K562 (cell line): ENCODE results near the gene WDR45. TPM values are rescaled to one million over a fixed set of nuclear protein-coding genes. Genes with fewer than 3 reads are reported as not detected.

Experiments used
- ATAC-seq: fragments of 200-7000 bp; cut with Tn5 transposase; 3 replicates; pipeline ENCODE4 v1.9.1; 2020; ENCODE audit warnings: moderate library complexity
- BruUV-seq: library from RNA; stranded (reverse); fragments of 400-500 nt; replicated peaks from 2 replicates; lab custom pipeline; 2021; lab: Mats Ljungman, UMichigan
- CTCF ChIA-PET: fragments of 300-600 bp; formaldehyde crosslinking; extraction: SDS; loops from one replicate; lab custom pipeline; 2021; ENCODE audit warnings: low intra/inter-chr PET ratio; lab: Yijun Ruan, JAX
- POLR2A ChIA-PET: fragments of 300-600, 350-650 bp; sonication (Branson Sonifier 250); formaldehyde crosslinking; extraction: SDS; loops from one replicate; lab custom pipeline; 2021; ENCODE audit warnings: antibody characterized with exemption, inconsistent platforms; lab: Yijun Ruan, JAX
- DNase-seq, 4 experiments: peaks; one replicate each; pipeline versions ENCODE4 v3.0.0 to v3.0.0-alpha.2; 2011 to 2018; ENCODE audit warnings: low spot score in 3 of 4, mixed read lengths in 3 of 4; ENCODE audit errors: extremely low read depth in 1 of 4
- FAIRE-seq: peaks from 2 replicates; lab custom pipeline; 2011; peaks lifted over from hg19 to GRCh38; lab: Jason Lieb, UNC
- H2AFZ ChIP-seq: 2 replicates; pipeline ENCODE4 v1.6.0; 2011; ENCODE audit warnings: low read depth, low read length, control low read depth, inconsistent platforms
- H3K27ac ChIP-seq: fragments of 200-600 bp; 3 replicates; pipeline ENCODE4 v1.8.0; 2011; ENCODE audit warnings: low read depth, mild to moderate bottlenecking, control low read depth, inconsistent platforms, low read length, moderate library complexity, mixed read lengths; ENCODE audit errors: extremely low read depth
- H3K27me3 ChIP-seq, 2 experiments: fragments of 300-600 bp in 1 of 2; 2 replicates in 1 of 2; 3 replicates in 1 of 2; pipeline versions ENCODE4 v1.6.0 to v1.8.0; 2011; ENCODE audit warnings: inconsistent platforms in 2 of 2, low read length in 2 of 2, mild to moderate bottlenecking in 1 of 2, mixed read lengths in 1 of 2, moderate library complexity in 1 of 2; ENCODE audit not compliant: control insufficient read depth in 2 of 2, insufficient read depth in 2 of 2
- H3K36me3 ChIP-seq: fragments of 300-600 bp; 3 replicates; pipeline ENCODE4 v1.8.0; 2011; ENCODE audit warnings: mild to moderate bottlenecking, low read length, inconsistent platforms; ENCODE audit not compliant: control insufficient read depth, insufficient read depth
- H3K4me1 ChIP-seq, 2 experiments: fragments of 200-600 bp in 1 of 2; replicated peaks in 1 of 2; 2 replicates in 1 of 2; 3 replicates in 1 of 2; pipeline versions ENCODE4 v1.5.1 to v1.8.0; 2011; ENCODE audit warnings: inconsistent platforms in 2 of 2, low read length in 2 of 2, mild to moderate bottlenecking in 1 of 2, mixed read lengths in 1 of 2, moderate library complexity in 1 of 2; ENCODE audit not compliant: control insufficient read depth in 2 of 2, insufficient read depth in 2 of 2
- H3K4me2 ChIP-seq: 2 replicates; pipeline ENCODE4 v1.6.1; 2011; ENCODE audit warnings: low read length, control low read depth, inconsistent platforms, mixed read lengths; ENCODE audit not compliant: insufficient read depth
- H3K4me3 ChIP-seq: fragments of 200-600 bp; sonication (generic), shearing (Covaris generic); 2 replicates; pipeline ENCODE4 v1.5.1; 2016; ENCODE audit warnings: control low read depth, inconsistent platforms
- H3K79me2 ChIP-seq: fragments of 200-600 bp; 3 replicates; pipeline ENCODE4 v1.8.0; 2011; ENCODE audit warnings: low read length, inconsistent platforms; ENCODE audit not compliant: control insufficient read depth, insufficient read depth
- H3K9ac ChIP-seq, 2 experiments: 2 replicates each; pipeline versions ENCODE4 v1.6.0 to v1.6.1; 2011; ENCODE audit warnings: low read depth in 2 of 2, low read length in 2 of 2, control low read depth in 1 of 2, inconsistent platforms in 1 of 2, mild to moderate bottlenecking in 1 of 2, mixed read lengths in 1 of 2; ENCODE audit not compliant: insufficient read depth in 1 of 2
- H3K9me1 ChIP-seq: one replicate; pipeline ENCODE4 v1.6.0; 2011; ENCODE audit warnings: inconsistent platforms, mild to moderate bottlenecking, low read length, moderate library complexity; ENCODE audit not compliant: control insufficient read depth, insufficient read depth
- H3K9me3 ChIP-seq: replicated peaks from 2 replicates; pipeline ENCODE4 v1.5.1; 2011; ENCODE audit warnings: low read depth, low read length, inconsistent platforms; ENCODE audit not compliant: control insufficient read depth, insufficient read depth
- H4K20me1 ChIP-seq: replicated peaks from 2 replicates; pipeline ENCODE4 v1.6.1; 2011; ENCODE audit warnings: low read length, inconsistent platforms, mixed read lengths; ENCODE audit not compliant: control insufficient read depth, insufficient read depth
- DACH1 ChIP-seq: fragments of 450-650 bp; IDR thresholded peaks from 2 replicates; pipeline ENCODE4 v1.6.1; 2018; ENCODE audit not compliant: partially characterized antibody
- KAT2B ChIP-seq: IDR thresholded peaks from one replicate; pipeline ENCODE4 v1.6.1; 2012; ENCODE audit warnings: low read depth, mild to moderate bottlenecking, control low read depth, inconsistent platforms, low read length, moderate library complexity
- MAFF ChIP-seq: IDR thresholded peaks from 2 replicates; pipeline ENCODE4 v1.6.1; 2012; ENCODE audit warnings: low read length, improper control_type of control experiment
- MTF1 ChIP-seq: fragments of 250-450 bp; sonication (Bioruptor Pico); IDR thresholded peaks from 2 replicates; pipeline ENCODE4 v1.9.0; 2021; ENCODE audit warnings: moderate library complexity, mild to moderate bottlenecking, inconsistent platforms, borderline replicate concordance
- NR4A1 ChIP-seq, 2 experiments: fragments of 250-450 bp in 1 of 2; fragments of 450-650 bp in 1 of 2; sonication (Bioruptor Pico) in 1 of 2; IDR thresholded peaks; 2 replicates each; pipeline versions ENCODE4 v1.4.0 to v1.6.1; 2016 to 2020; ENCODE audit warnings: mild to moderate bottlenecking in 2 of 2, missing compliant biosample characterization in 1 of 2, missing genetic modification characterization in 1 of 2, moderate library complexity in 1 of 2
- NRF1 ChIP-seq, 2 experiments: fragments of 450-650 bp; IDR thresholded peaks in 1 of 2; conservative IDR thresholded peaks in 1 of 2; 2 replicates each; pipeline ENCODE4 v1.6.1; 2014; ENCODE audit warnings: mild to moderate bottlenecking in 2 of 2
- PYGO2 ChIP-seq: fragments of 450-650 bp; IDR thresholded peaks from 2 replicates; pipeline ENCODE4 v1.6.1; 2016; ENCODE audit warnings: mild to moderate bottlenecking, missing genetic modification characterization, moderate library complexity, missing compliant biosample characterization
- RUNX1 ChIP-seq: sonication (generic); IDR thresholded peaks from 2 replicates; pipeline ENCODE4 v1.6.1; 2016; ENCODE audit warnings: antibody characterized with exemption, low read depth
- XRCC3 ChIP-seq: fragments of 450-650 bp; IDR thresholded peaks from 2 replicates; pipeline ENCODE4 v1.6.1; 2017; ENCODE audit warnings: mild to moderate bottlenecking, moderate library complexity
- WGBS: fragments of 100-300 bp; shearing (Covaris generic); methylation state at CpG from one replicate; pipeline ENCODE4 v1.1.6; 2016; ENCODE audit warnings: low coverage, mixed read lengths; ENCODE audit not compliant: insufficient coverage; ENCODE audit errors: missing lambda C conversion rate; 5-methylcytosine and 5-hydroxymethylcytosine counted together
- in situ Hi-C: fragments of 300-500 bp; cut with MboI; formaldehyde crosslinking; loops from 4 replicates; pipeline ENCODE4 v1.15.0; 2018; ENCODE audit warnings: inconsistent platforms, mixed read lengths
- intact Hi-C: fragments of 100-400 bp; cut with micrococcal nuclease; formaldehyde crosslinking; loops from 2 replicates; pipeline ENCODE4 v1.14.2; 2022
- polyA plus RNA-seq, 8 experiments: library from polyadenylated mRNA; depleted of rRNA in 4 of 8; stranded (reverse) in 5 of 8; unstranded in 3 of 8; fragments of >200 nt; fragmentation: Nextera tagmentation in 2 of 8; fragmentation: Illumina TruSeq in 1 of 8; extraction: Ambion mirVana in 2 of 8; extraction: Trizol in 1 of 8; gene quantifications; 2 replicates each; pipeline versions ENCODE4 v1.2.1 to v1.2.3, GENCODE V29; 2011 to 2014; ENCODE audit warnings: inconsistent platforms in 1 of 8, missing spikeins in 1 of 8
- total RNA-seq, 7 experiments: library from RNA; depleted of rRNA in 6 of 7; stranded (reverse); fragments of >200 nt in 6 of 7; fragmentation: Illumina TruSeq in 2 of 7; extraction: Trizol in 2 of 7; gene quantifications; 2 replicates each; pipeline versions ENCODE4 v1.2.1 to v1.2.3, GENCODE V29; 2011 to 2021; ENCODE audit warnings: low replicate concordance in 1 of 7
- TF ChIP-seq, protein P1 (sequence below): fragments of 200-800 bp; sonication (Bioruptor generic); IDR thresholded peaks from 2 replicates; pipeline ENCODE4 v1.6.1; 2017; ENCODE audit warnings: missing genetic modification characterization, missing compliant biosample characterization
- TF ChIP-seq, protein P2 (sequence below): fragments of 450-650 bp; formaldehyde crosslinking; IDR thresholded peaks from 2 replicates; pipeline ENCODE4 v1.4.0; 2022; ENCODE audit warnings: missing genetic modification characterization
- TF ChIP-seq, protein P3 (sequence below), 2 experiments: fragments of 450-650 bp; formaldehyde crosslinking in 1 of 2; IDR thresholded peaks; 2 replicates each; pipeline versions ENCODE4 v1.4.0 to v1.6.1; 2014 to 2020; ENCODE audit warnings: mild to moderate bottlenecking in 2 of 2, borderline replicate concordance in 1 of 2, low read depth in 1 of 2

The WDR45 gene
- total and polyA plus RNA-seq, 9 of the 15 experiments (the other 6 are each of a cell fraction or from before 2014, with no cell fraction given) = 19.4 to 136 (median 59.7) TPM

DNA sequence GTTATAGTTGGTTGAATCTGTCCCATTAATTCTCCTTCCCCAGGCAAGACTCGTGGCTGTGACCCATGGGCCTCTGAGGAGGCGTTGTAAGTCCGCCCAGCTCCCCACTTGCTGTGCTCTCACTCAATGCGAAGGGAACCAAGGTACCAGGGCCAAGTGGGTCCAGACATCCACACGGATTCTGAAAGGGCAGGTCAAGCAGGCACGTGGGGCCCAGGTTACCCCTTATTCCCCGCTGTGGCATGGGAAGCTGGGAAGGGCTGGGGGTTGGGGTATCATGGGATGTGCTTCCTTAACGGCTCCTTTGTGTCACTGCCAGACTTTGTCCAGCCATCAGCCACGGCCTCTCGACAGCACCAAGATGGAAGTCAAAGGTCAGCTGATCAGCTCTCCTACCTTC, 17.8 kb downstream of the WDR45 start:
- Histone ChIP-seq H3K4me2 (no peak overlapping the region), H3K27me3 (no peaks in the 10 kb centered on the region), H3K4me3 (no peak overlapping the region), H3K36me3 (no peaks in the 10 kb centered on the region), H2AFZ (no peak overlapping the region), H3K9ac (no peak overlapping the region), H3K9me3 (no peaks in the 10 kb centered on the region), H3K4me1 (peaks cover 0 to 17% of the 10 kb centered on the region in 2 experiments; a peak in 3 of 5 replicates), H3K79me2 (no peaks in the 10 kb centered on the region), H3K27ac (no peak overlapping the region), H4K20me1 (no peaks in the 10 kb centered on the region), H3K9me1 (no peaks in the 10 kb centered on the region)
- no peak for ATAC-seq
- no TSS peak for BruUV-seq
- ChIA-PET CTCF (no interaction called here), POLR2A (interaction anchor here (0.6 kb wide), 1 partner anchor 49 kb away, joined by 4 read pairs; no protein-coding TSS in a partner anchor)
- in situ Hi-C loops (no loop called here), intact Hi-C loops (no loop called here)
- no peak for FAIRE-seq
- WGBS = 49% methylated on average over 8 of the region's 10 CpGs
- no peak for DNase-seq
- TF ChIP-seq, protein P1, sequence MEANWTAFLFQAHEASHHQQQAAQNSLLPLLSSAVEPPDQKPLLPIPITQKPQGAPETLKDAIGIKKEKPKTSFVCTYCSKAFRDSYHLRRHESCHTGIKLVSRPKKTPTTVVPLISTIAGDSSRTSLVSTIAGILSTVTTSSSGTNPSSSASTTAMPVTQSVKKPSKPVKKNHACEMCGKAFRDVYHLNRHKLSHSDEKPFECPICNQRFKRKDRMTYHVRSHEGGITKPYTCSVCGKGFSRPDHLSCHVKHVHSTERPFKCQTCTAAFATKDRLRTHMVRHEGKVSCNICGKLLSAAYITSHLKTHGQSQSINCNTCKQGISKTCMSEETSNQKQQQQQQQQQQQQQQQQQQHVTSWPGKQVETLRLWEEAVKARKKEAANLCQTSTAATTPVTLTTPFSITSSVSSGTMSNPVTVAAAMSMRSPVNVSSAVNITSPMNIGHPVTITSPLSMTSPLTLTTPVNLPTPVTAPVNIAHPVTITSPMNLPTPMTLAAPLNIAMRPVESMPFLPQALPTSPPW (CRISPR knock-in tag) = no peak
- TF ChIP-seq RUNX1 = no peak
- no peak for TF ChIP-seq NRF1 (conservative IDR thresholded peaks at IDR 0.05 in 1 of 2, IDR thresholded peaks at IDR 0.05 in 1 of 2)
- TF ChIP-seq, protein P2, sequence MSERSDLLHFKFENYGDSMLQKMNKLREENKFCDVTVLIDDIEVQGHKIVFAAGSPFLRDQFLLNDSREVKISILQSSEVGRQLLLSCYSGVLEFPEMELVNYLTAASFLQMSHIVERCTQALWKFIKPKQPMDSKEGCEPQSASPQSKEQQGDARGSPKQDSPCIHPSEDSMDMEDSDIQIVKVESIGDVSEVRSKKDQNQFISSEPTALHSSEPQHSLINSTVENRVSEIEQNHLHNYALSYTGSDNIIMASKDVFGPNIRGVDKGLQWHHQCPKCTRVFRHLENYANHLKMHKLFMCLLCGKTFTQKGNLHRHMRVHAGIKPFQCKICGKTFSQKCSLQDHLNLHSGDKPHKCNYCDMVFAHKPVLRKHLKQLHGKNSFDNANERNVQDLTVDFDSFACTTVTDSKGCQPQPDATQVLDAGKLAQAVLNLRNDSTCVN (CRISPR knock-in tag) = no peak
- TF ChIP-seq, protein P3, sequence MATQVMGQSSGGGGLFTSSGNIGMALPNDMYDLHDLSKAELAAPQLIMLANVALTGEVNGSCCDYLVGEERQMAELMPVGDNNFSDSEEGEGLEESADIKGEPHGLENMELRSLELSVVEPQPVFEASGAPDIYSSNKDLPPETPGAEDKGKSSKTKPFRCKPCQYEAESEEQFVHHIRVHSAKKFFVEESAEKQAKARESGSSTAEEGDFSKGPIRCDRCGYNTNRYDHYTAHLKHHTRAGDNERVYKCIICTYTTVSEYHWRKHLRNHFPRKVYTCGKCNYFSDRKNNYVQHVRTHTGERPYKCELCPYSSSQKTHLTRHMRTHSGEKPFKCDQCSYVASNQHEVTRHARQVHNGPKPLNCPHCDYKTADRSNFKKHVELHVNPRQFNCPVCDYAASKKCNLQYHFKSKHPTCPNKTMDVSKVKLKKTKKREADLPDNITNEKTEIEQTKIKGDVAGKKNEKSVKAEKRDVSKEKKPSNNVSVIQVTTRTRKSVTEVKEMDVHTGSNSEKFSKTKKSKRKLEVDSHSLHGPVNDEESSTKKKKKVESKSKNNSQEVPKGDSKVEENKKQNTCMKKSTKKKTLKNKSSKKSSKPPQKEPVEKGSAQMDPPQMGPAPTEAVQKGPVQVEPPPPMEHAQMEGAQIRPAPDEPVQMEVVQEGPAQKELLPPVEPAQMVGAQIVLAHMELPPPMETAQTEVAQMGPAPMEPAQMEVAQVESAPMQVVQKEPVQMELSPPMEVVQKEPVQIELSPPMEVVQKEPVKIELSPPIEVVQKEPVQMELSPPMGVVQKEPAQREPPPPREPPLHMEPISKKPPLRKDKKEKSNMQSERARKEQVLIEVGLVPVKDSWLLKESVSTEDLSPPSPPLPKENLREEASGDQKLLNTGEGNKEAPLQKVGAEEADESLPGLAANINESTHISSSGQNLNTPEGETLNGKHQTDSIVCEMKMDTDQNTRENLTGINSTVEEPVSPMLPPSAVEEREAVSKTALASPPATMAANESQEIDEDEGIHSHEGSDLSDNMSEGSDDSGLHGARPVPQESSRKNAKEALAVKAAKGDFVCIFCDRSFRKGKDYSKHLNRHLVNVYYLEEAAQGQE (IDR thresholded peaks at IDR 0.05; ENCODE audit: borderline replicate concordance) = no peak
- TF ChIP-seq, protein P3 (CRISPR knock-in tag; IDR thresholded peaks at IDR 0.05; ENCODE audit: low read depth) = no peak
- no peak for TF ChIP-seq PYGO2 (tag)
- no peak for TF ChIP-seq DACH1
- no peak for TF ChIP-seq MTF1 (CRISPR knock-in tag)
- TF ChIP-seq XRCC3 = no peak
- no peak for TF ChIP-seq NR4A1 (CRISPR knock-in tag; IDR thresholded peaks at IDR 0.05)
- TF ChIP-seq NR4A1 (tag; IDR thresholded peaks at IDR 0.05) = no peak
- TF ChIP-seq KAT2B = no peak
- TF ChIP-seq MAFF = no peak
